NCI-H345 (cell line): Measurements from ENCODE around the gene GDPD3.
"Not testable (repeated sequence)": the region's sequence is repeated elsewhere in the genome, so short reads cannot be mapped to it uniquely, and the experiment has no call there.

ENCODE experiments used
- DNase-seq: peaks from one replicate; lab custom pipeline; 2025; lab: John Stamatoyannopoulos, UW

Gene GDPD3, protein sequence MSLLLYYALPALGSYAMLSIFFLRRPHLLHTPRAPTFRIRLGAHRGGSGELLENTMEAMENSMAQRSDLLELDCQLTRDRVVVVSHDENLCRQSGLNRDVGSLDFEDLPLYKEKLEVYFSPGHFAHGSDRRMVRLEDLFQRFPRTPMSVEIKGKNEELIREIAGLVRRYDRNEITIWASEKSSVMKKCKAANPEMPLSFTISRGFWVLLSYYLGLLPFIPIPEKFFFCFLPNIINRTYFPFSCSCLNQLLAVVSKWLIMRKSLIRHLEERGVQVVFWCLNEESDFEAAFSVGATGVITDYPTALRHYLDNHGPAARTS

DNA sequence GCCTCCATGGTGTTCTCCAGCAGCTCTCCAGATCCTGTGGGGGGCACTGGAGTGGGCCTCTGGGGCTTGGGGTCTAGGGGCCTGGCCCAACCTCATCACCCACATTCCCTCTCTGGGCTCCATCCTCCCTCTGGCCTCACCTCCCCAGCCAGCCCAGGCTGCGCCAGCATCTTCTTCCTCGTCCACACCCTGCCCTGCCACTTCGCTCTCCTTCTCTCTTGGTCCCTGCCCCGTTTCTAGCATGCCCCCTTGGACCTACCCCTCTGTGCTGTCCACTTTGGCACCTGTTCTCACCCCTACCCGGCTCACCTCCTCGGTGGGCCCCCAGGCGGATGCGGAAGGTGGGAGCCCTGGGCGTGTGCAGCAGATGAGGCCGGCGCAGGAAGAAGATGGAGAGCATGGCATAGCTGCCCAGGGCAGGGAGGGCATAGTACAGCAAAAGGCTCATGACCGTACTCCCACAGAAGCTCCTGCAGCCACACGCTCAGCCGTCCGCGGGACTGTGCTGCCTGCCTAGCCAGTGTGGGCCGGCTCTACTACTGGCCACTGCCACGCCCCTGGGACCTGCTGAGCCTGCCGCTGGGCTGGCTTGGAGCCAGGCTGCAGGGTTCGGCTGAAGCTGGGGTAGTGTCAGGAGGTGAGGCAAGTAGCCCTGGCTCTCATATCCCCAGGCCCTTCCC lies at the start of gene GDPD3:
Gene GDPD3, minus strand, starts transcription at position 507 of the 680 bp plus-strand sequence. Its CDS starts 59 bp downstream, at position 448.
- no peak for DNase-seq

DNA sequence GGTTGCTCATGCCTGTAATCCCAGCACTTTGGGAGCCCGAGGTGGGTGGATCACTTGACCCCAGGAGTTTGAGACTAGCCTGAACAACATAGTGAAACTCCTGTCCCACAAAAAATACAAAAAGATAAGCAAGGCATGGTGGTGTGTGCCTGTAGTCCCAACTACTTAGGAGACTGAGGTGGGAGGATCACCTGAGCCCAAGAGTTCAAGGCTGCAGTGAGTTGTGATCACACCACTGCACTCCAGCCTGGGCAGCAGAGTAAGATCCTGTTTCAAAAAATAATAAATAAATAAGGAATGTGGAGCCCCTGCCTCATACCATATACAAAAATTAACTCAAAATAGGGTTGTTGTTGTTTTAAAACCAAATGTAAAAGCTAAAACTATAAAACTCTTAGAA lies 43.9 kb upstream of the GDPD3 start:
- no peak for DNase-seq

DNA sequence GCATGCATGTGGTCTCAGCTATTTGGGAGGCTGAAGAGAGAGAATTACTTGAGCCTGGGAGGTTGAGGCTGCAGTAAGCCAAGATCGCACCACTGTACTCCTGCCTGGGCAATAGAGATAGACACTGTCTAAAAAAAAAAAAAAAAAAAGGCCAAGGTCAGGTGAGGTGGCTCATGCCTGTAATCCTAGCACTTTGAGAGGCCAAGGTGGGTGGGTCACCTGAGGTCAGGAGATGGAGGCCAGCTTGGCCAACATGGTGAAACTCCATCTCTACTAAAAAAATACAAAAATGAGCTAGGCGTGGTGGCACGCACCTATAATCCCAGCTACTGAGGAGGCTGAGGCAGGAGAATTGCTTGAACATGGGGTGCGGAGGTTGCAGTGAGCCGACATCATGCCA lies 41.9 kb upstream of the GDPD3 start:
- DNase-seq = no peak

DNA sequence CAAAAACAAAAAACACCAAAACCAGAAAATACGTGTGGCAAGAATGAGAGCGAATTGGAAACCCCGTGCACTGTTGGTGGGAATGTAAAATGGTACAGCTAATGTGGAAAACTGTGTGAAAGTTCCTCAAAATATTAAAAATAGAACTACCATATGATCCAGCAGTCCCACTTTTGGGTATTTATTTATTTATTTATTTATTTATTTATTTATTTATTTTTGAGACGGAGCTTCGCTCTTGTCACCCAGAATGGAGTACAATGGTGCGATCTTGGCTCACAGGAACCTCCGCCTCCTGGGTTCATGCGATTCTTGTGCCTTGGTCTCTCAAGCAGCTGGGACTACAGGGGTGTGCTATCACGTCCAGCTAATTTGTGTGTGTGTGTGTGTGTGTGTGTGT lies 39.2 kb upstream of the GDPD3 start:
- DNase-seq = no peak

DNA sequence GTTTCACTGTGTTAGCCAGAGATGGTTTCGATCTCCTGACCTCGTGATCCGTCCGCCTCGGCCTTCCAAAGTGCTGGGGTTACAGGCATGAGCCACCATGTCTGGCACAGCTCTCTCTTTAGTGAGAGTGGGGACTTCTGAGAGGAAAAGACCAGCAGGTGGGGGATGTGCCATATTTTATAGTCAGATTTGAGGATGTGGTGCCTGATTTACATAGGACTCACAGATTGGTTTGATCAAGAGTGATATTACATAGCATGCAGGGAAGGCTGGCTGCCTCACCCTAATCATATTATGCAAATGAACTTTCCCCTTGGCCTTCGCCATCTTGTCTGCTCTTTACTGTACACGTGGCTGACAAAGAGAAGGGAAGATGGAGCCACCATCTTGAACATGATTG lies 37.8 kb upstream of the GDPD3 start:
- DNase-seq = no peak

DNA sequence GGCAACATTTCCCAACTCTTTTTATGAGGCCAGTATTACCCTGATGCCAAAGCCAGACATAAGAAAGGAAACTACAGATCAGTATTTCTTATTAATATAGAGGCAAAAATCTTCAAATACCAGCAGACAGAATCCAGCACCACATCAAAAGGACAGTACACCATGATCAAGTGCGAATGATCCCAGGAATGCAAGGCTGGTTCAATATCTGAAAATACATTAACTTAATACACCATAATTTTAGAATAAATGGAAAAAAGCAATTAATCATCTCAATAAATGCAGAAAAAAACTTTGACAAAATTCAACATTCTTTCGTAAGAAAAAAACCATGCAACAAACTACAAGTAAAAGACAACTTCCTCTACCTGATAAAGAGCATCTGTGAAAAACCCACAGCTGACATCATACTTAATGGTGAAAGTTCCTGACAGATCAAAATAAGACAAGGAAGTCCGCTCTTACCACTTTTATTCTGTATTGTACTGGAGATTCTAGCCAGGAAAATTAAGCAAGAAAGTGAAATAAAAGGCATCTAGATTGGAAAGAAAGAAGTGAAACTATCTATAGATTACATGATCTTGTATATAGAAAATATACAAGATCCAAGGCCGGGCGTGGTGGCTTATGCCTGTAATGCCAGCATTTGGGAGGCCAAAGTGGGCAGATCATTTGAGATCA lies 36.1 kb upstream of the GDPD3 start:
- no peak for DNase-seq

DNA sequence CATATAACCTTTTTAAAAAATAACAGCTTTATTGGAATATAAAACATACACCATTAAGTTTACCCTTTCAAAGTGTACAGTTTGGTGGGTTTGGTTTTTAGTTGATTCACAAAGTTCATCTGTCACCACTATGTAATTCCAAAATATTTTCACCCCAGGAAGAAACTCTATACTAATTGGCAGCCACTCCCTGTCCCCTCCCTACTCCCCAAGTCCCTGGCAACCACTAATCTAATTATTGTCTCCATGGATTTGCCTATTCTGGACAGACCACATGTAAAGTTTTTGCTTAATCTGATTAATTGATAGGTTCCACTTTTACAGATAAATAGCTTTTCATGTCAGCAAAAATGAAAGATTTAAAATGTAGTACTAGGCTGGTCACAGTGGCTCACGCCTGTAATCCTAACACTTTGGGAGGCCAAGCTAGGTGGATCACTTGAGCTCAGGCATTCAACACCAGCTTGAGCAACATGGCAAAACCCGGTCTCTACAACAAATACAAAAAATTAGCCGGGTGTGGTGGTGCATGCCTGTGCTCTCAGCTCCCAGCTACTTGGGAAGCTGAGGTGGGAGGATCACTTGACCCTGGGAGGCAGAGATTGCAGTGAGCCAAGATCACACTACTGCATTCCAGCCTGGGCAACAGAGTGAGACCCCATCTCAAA lies 34.6 kb upstream of the GDPD3 start:
- no peak for DNase-seq

DNA sequence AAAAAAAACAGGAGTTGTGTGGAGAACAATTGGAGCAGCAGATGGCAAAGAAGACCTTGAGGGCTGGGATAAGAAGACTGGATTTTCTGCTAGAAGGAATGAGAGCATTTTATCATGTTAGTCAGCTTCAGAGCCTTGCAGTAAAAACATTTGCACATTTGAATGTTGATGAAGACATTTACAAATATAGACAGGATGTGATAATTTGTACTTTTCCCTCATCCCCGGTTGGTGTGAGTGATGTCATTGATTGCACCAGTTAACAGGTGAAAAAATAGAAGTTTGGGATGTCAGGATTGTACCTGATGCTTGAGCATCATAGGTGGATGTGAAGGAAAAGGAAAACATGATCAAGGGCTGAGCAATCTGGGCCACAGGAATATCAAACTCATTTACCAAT lies 32.3 kb upstream of the GDPD3 start:
- DNase-seq = no peak

DNA sequence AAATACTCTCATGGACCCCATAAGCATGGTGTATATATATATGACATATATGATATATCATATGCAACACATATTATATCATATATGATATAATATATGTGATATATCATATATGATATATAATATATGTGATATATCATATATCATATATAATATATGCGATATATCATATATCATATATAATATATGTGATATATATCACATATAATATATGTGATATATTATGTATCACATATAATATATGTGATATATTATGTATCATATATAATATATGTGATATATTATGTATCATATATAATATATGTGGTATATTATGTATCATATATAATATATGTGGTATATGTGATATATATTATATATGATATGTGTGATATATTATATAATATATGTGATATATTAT lies 31.6 kb upstream of the GDPD3 start:
- no peak for DNase-seq

DNA sequence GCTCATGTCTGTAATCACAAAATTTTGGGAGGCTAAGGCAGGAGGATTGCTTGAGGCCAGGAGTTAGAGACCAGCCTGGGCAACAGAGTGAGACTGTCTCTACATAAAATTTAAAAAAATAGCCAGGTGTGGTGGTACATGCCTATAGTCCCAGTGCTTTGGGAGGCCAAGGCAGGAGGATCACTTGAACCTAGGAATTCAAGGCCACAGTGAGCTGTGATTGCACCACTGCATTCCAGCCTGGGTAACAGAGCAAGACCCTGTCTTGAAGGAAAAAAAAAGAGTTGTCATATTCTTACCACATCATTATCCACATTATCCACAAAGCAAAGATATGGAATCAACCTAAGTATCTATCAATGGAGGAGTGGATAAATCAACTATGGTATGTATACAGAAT lies 30.7 kb upstream of the GDPD3 start:
- DNase-seq = no peak

DNA sequence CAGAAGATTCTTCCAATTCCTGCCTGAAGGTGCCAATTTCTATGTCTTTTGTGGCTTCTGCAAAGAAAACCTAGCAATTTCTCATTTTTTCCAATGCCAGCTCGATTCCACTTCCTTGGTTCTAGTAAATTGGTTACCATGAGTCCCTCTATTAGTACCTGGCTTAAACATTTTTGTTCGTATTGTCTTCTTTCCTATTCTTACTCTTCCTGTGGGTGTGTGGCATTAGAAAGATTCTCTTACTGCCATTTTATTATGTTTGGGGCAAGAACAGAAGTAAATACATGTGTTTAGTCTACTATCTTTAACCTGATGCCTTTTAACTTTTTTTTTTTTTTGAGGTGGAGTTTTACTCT lies 30.0 kb upstream of the GDPD3 start:
- no peak for DNase-seq

DNA sequence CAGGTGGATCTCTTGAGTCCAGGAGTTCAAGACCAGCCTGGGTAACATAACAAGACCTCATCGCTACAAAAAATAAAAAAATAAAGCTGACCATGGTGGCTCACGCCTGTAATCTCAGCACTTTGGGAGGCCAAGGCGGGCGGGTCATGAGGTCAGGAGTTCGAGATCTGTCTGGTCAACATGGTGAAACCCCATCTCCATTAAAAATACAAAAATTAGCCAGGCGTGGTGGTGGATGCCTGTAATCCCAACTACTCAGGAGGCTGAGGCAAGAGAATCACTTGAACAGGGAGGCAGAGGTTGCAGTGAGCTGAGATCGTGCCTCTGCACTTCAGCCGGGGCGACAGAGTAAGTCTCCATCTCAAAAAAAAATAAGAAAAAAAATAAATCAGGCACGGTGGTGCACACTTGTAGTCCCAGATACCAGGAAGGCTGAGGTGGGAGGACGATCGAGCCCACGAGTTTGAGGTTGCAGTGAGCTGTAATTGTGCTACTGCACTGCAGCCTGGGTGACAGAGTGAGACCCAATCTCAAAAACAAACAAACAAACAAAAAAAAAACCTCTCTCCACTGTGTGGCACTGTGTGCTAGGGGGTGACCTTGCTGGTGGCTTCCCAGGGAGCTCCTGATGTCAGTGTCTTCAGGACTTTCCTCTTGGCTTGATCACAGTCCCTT lies 29.5 kb upstream of the GDPD3 start:
- DNase-seq = peak; percentile 37

DNA sequence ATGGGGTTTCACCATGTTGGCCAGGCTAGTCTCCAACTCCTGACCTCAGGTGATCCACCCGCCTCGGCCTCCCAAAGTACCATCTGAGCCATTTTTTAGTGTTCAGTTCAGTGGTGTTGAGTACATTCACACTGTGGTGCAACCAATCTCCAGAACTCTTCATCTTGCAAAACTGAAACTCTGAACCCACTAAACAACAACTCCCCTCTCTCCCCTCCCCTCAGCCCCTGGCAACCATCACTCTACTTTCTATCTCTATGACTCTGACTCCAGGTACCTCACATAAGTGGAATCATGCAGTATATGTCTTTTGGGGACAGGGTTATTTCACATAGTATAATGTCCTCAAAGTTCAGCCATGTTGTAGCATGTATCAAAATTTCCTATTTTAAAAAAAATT lies 28.4 kb upstream of the GDPD3 start:
- DNase-seq = no peak

DNA sequence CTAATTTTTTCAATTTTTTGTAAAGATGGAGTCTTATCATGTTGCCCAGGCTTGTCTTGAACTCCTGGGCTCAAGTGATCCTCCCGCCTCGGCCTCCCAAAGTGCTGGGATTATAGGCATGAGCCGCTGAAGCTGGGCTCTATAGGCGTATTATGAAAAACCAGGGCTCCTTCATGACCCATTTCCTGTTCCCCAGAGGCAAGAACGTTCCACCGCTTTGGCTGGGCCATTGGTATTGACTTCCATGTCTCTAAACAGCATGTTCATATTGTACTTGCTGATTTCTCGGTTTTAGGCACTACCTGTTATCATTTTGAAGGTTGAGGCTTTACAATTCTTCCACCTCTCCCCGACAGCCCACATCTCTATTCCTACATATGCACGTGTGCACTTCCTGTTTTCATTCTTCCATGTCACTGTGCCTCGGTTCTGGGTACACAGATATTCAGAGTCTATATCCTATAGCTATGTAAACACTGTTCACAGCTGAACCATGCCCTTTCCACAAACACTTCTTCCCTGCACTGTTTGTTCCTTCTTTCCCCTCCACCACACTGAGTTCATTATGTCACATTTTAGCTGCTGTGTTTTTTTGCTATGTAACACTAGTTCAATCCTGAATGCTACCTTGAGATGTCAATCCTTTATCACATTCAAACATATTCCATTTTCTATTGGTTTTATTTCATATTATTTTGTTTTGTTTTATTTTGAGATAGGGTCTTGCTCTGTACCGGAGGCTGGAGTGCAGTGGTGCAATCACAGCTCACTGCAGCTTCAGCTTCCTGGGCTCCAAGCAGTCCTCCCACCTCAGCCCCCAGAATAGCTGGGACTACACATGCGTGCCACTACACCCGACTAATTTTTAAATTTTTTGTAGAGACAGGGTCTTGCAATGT lies 26.5 kb upstream of the GDPD3 start:
- peak; percentile 75 for DNase-seq

DNA sequence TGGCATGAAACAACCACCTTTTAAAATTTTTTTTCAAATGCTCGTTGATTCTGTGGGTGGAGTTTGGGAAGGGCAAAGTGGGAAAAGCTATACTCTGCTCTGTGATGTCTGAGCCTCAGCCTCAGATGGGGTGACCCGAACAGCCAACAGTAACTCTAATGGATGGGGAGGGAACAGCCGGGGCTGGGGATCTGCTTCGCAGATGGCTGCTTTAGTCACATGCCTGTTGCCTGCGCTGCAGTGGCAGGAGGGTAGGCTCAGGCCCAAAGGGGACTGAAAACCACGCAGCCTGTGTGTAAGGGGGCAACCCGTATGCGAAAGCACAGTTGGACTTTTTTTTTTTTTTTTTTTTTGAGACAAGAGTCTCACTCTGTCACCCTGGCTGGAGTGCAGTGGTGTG lies 24.6 kb upstream of the GDPD3 start:
- no peak for DNase-seq

DNA sequence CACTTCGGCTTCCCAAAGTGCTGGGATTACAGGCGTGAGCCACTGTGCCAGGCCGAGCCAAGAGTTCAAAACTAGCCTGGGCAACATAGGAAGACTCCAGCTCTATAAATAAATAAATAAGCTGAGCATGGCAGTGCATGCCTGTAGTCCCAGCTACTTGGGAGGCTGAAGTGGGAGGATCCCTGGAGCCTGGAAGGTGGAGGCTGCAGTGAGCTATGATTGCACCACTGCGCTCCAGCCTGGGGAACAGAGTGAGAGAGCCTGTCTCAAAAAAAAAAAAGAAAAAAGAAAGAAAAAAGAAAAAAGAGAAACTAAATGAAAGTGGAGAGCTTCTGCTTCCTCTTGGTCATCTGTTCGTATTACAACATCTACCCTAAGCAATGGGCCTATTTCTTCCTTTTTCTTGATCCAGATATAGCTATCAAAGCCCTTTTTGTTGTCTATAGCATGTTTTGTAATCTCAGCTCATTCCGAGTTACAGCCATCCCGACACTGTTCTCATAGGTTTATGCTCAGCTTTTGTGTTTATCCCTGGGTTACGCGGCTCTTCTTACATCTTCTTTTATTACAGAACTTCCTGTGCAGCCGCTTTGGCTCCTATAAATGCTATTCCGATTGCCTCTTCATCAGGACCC lies 23.8 kb upstream of the GDPD3 start:
- no peak for DNase-seq

DNA sequence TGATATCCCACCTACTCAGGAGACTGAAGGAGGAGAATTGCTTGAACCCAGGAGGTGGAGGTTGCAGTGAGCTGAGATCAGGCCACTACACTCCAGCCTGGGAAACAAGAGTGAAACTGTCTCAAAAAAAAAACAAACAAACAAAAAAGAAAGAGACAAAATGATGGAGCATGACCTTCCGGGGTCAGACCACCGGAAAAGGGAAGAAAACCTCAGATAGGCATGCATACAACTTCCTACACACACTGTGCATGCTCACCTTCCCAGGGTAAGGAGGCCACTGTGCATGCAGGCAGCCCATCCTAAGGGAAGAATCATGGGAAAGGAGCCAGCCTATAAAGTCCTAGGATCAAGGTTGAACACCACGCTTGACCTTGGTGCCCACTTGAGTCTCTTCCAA lies 19.3 kb upstream of the GDPD3 start:
- DNase-seq = no peak

DNA sequence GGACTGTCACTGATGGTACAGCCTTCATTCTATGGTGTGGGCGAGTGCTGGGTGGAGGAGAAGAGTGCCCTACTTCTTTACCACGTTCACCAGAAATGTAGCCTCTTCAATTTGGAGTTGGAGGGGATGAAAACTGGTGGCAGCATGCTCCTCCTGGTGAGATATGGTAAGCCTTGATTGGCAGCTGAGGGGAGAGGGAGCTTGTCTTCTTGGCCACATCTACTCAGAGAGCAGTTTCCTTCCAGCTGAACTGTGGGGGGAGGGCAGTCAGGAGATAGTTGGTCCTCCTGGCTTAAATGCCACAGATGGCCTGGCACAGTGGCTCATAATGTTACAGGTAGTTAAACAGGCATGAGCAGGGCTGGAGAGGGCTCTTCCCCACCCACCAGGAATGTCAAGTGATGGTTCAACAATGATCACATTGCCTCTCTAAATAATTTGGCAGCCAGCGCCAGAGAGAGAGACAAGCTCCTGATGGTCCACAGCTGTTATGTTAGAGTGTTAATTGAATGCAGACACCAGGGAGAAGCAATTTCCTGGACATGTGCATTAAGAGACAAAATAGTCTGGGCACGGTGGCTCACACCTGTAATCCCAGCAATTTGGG lies 18.6 kb upstream of the GDPD3 start:
- peak; percentile 92 for DNase-seq

DNA sequence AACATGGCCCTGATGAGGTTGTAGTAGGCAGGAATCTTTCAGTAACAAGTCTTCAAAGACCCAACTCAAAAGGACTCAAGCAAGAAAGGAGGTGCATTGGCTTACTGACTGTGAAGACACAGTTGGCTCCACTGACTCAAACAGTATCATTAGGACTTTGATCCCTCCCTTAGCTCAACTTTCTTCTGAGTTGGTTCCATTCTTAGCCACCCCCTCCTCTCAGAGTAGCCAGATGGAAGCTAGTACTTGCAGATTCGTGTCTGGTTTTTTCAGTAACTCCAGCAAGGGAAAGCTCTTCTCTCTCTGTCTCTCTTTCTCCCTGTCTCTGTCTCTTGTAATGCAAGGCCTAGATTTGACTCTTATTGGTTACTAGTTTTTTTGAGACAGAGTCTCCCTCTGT lies 14.7 kb upstream of the GDPD3 start:
- DNase-seq = no peak

DNA sequence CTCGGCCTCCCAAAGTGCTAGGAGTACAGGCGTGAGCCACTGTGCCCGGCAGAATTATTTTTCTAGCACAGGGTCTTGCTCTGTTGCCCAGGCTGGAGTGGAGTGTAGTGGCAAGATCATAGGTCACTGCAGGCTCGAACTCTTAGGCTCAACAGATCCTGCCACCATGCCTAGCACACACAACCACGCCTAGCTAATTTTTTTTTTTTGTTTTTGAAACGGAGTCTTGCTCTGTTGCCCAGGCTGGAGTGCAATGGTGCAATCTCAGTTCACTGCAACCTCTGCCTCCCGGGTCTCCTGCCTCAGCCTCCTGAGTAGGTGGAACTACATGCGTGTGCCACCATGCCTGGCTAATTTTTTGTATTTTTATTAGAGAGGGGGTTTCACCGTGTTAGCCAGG lies 12.4 kb upstream of the GDPD3 start:
- DNase-seq = not testable (repeated sequence)
